HepG2 (cell line): Measurements from ENCODE around the gene PIM3. TPM values are rescaled to one million over a fixed set of nuclear protein-coding genes. Genes with fewer than 3 reads are reported as not detected.

Experiments used
- GABPB1 ChIP-seq: IDR thresholded peaks from 2 replicates; pipeline ENCODE4 v1.6.1; 2016; ENCODE audit warnings: mild to moderate bottlenecking, missing genetic modification reagents, moderate library complexity, missing compliant biosample characterization
- HMG20A ChIP-seq: IDR thresholded peaks from 2 replicates; pipeline ENCODE4 v1.6.1; 2016; ENCODE audit warnings: borderline replicate concordance
- KLF16 ChIP-seq, 2 experiments: sonication (generic) in 1 of 2; formaldehyde crosslinking in 1 of 2; IDR thresholded peaks; 2 replicates each; pipeline versions ENCODE4 v1.6.1 to v1.8.0; 2016 to 2023; ENCODE audit warnings: missing genetic modification reagents in 2 of 2, missing compliant biosample characterization in 1 of 2
- MEIS2 ChIP-seq: sonication (generic); formaldehyde crosslinking; IDR thresholded peaks from 2 replicates; pipeline ENCODE4 v1.9.0; 2021; ENCODE audit warnings: mild to moderate bottlenecking, missing genetic modification reagents
- MTF1 ChIP-seq: sonication (generic); formaldehyde crosslinking; IDR thresholded peaks from 2 replicates; pipeline ENCODE4 v1.5.0; 2020; ENCODE audit warnings: missing genetic modification reagents
- MZF1 ChIP-seq: sonication (generic); formaldehyde crosslinking; IDR thresholded peaks from 2 replicates; pipeline ENCODE4 v1.8.1; 2023; ENCODE audit warnings: mild to moderate bottlenecking, missing genetic modification reagents, borderline replicate concordance
- NFE2L2 ChIP-seq: fragments of 150-350 bp; IDR thresholded peaks from 2 replicates; pipeline ENCODE4 v1.6.1; 2014; ENCODE audit warnings: low read length
- PHF21A ChIP-seq: sonication (generic); formaldehyde crosslinking; IDR thresholded peaks from 2 replicates; pipeline ENCODE4 v1.5.0; 2020; ENCODE audit warnings: mild to moderate bottlenecking, missing genetic modification reagents
- SOX6 ChIP-seq, 2 experiments: fragments of 450-650 bp in 1 of 2; sonication (generic) in 1 of 2; formaldehyde crosslinking in 1 of 2; IDR thresholded peaks; 2 replicates each; pipeline versions ENCODE4 v1.4.0 to v1.6.1; 2017 to 2020; ENCODE audit warnings: antibody characterized with exemption in 1 of 2, mild to moderate bottlenecking in 1 of 2, missing genetic modification reagents in 1 of 2
- YEATS4 ChIP-seq: sonication (generic); formaldehyde crosslinking; IDR thresholded peaks from 2 replicates; pipeline ENCODE4 v1.4.0; 2020; ENCODE audit warnings: missing genetic modification reagents, borderline replicate concordance
- ZFP36L1 ChIP-seq: sonication (generic); formaldehyde crosslinking; IDR thresholded peaks from 2 replicates; pipeline ENCODE4 v1.8.0; 2022; ENCODE audit warnings: mild to moderate bottlenecking, missing genetic modification reagents, moderate library complexity
- ZNF484 ChIP-seq: sonication (generic); formaldehyde crosslinking; IDR thresholded peaks from 2 replicates; pipeline ENCODE4 v1.5.1; 2020; ENCODE audit warnings: mild to moderate bottlenecking, low read depth, missing genetic modification reagents, borderline replicate concordance
- ZSCAN9 ChIP-seq: IDR thresholded peaks from 2 replicates; pipeline ENCODE4 v1.6.1; 2016; ENCODE audit warnings: borderline replicate concordance
- polyA plus RNA-seq, 8 experiments: library from polyadenylated mRNA; depleted of rRNA in 3 of 8; stranded (reverse) in 7 of 8; unstranded in 1 of 8; fragments of >200 nt; fragmentation: Illumina TruSeq in 4 of 8; extraction: Trizol in 4 of 8; gene quantifications; 2 replicates each; pipeline versions ENCODE4 v1.2.1 to v1.2.3, GENCODE V29; 2011 to 2016; ENCODE audit warnings: low read depth in 4 of 8, missing spikeins in 1 of 8, mixed read lengths in 1 of 8; ENCODE audit not compliant: insufficient read depth in 1 of 8
- total RNA-seq, 5 experiments: library from RNA; depleted of rRNA; stranded (reverse); fragments of >200 nt; fragmentation: Illumina TruSeq; extraction: Trizol; gene quantifications; 2 replicates each; pipeline ENCODE4 v1.2.3, GENCODE V29; 2016; ENCODE audit warnings: low read depth in 1 of 5
- TF ChIP-seq, protein P1 (sequence below): IDR thresholded peaks from 2 replicates; pipeline ENCODE4 v1.6.1; 2018; ENCODE audit warnings: missing genetic modification reagents
- TF ChIP-seq, protein P2 (sequence below): sonication (generic); formaldehyde crosslinking; IDR thresholded peaks from 2 replicates; pipeline ENCODE4 v1.5.0; 2020; ENCODE audit warnings: mild to moderate bottlenecking, missing genetic modification reagents
- TF ChIP-seq, protein P3 (sequence below): sonication (generic); formaldehyde crosslinking; IDR thresholded peaks from 2 replicates; pipeline ENCODE4 v1.4.0; 2020; ENCODE audit warnings: missing genetic modification reagents
- TF ChIP-seq, protein P4 (sequence below): sonication (generic); formaldehyde crosslinking; IDR thresholded peaks from 2 replicates; pipeline ENCODE4 v1.5.0; 2020; ENCODE audit warnings: mild to moderate bottlenecking, missing genetic modification reagents, moderate library complexity
- TF ChIP-seq, protein P5 (sequence below): sonication (generic); formaldehyde crosslinking; IDR thresholded peaks from 2 replicates; pipeline ENCODE4 v1.4.0; 2020; ENCODE audit warnings: missing genetic modification reagents

PIM3 gene
- total and polyA plus RNA-seq, 2 of the 13 experiments (the other 11 are each of a cell fraction or from before 2014, with no cell fraction given), result 21.6 to 31.2 TPM

DNA sequence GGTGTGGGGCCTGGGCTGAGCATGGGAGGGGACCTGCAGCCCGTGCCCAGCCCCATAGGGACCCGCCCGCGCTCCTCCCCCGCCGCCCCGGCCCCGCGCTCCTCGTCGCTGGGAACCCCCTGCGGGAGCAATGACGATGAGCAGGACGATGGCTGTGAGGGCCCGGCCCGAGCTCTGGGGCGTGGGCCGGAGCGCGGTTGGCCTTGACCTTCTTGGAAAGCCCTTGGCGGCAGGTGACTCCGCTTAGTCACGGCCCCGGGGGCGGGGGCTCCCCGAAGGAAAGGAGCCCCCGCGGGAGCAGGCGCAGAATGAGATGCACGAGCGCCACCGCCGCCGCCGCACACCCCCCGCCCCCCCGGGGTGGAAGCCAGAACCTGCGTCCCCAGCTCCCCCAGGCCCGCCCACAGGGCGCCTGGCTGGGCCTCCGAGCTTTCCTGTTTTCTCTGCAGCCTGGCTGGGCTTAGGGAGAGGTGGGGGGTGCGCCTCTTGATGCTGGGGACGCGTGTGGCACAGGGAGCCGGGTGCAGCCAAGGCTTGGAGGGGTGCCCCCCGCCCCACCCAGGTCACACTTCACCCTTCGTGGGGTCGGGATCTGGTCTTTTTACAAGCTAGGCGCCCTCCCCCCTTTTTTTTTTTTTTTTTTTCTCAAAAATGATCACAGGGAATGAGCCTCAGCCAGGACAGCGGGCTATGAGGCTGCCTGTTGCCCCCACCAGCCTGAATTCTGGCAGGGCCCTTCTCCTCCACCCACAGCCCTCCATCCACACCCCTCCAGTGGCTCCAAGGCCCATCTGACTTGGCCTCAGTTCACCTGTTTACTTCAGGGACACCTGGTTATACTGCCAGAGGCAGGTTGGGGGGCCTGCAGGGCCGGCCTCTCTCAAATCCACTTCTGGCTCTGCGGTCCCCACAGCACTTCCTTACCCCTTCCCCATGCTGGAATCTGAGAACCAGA, 24.3 kb upstream of the PIM3 start (continued):
- TF ChIP-seq, protein P1, sequence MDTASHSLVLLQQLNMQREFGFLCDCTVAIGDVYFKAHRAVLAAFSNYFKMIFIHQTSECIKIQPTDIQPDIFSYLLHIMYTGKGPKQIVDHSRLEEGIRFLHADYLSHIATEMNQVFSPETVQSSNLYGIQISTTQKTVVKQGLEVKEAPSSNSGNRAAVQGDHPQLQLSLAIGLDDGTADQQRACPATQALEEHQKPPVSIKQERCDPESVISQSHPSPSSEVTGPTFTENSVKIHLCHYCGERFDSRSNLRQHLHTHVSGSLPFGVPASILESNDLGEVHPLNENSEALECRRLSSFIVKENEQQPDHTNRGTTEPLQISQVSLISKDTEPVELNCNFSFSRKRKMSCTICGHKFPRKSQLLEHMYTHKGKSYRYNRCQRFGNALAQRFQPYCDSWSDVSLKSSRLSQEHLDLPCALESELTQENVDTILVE (CRISPR knock-in tag), result peak; percentile 95
- TF ChIP-seq MZF1 (CRISPR knock-in tag) (no peak), MEIS2 (CRISPR knock-in tag) (peak; percentile 68), NFE2L2 (peak; percentile 6; the same call in 1 of the 2 replicates), YEATS4 (CRISPR knock-in tag) (no peak), HMG20A (peak; percentile 71; the same call in 1 of the 2 replicates), KLF16 (CRISPR knock-in tag; IDR thresholded peaks at IDR 0.05) (peak in 1 of 2 experiments; percentile 86; a peak in 2 of 4 replicates), MTF1 (CRISPR knock-in tag) (no peak), SOX6 (IDR thresholded peaks at IDR 0.05) (no peak), SOX6 (CRISPR knock-in tag; IDR thresholded peaks at IDR 0.05) (peak; percentile 81), GABPB1 (CRISPR knock-in tag) (peak; percentile 83), ZNF484 (no peak), PHF21A (CRISPR knock-in tag) (peak; percentile 73; the same call in 1 of the 2 replicates), ZFP36L1 (CRISPR knock-in tag) (0 out of 2 replicates have a peak, but pooled peaks have one; percentile 47), ZSCAN9 (CRISPR knock-in tag) (0 out of 2 replicates have a peak, but pooled peaks have one; percentile 51)
- TF ChIP-seq, protein P2, sequence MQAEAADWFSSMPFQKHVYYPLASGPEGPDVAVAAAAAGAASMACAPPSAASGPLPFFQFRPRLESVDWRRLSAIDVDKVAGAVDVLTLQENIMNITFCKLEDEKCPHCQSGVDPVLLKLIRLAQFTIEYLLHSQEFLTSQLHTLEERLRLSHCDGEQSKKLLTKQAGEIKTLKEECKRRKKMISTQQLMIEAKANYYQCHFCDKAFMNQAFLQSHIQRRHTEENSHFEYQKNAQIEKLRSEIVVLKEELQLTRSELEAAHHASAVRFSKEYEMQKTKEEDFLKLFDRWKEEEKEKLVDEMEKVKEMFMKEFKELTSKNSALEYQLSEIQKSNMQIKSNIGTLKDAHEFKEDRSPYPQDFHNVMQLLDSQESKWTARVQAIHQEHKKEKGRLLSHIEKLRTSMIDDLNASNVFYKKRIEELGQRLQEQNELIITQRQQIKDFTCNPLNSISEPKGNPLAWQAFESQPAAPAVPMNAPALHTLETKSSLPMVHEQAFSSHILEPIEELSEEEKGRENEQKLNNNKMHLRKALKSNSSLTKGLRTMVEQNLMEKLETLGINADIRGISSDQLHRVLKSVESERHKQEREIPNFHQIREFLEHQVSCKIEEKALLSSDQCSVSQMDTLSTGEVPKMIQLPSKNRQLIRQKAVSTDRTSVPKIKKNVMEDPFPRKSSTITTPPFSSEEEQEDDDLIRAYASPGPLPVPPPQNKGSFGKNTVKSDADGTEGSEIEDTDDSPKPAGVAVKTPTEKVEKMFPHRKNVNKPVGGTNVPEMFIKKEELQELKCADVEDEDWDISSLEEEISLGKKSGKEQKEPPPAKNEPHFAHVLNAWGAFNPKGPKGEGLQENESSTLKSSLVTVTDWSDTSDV (CRISPR knock-in tag), result no peak
- TF ChIP-seq, protein P3, sequence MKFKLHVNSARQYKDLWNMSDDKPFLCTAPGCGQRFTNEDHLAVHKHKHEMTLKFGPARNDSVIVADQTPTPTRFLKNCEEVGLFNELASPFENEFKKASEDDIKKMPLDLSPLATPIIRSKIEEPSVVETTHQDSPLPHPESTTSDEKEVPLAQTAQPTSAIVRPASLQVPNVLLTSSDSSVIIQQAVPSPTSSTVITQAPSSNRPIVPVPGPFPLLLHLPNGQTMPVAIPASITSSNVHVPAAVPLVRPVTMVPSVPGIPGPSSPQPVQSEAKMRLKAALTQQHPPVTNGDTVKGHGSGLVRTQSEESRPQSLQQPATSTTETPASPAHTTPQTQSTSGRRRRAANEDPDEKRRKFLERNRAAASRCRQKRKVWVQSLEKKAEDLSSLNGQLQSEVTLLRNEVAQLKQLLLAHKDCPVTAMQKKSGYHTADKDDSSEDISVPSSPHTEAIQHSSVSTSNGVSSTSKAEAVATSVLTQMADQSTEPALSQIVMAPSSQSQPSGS (CRISPR knock-in tag), result peak; percentile 30; the same call in 1 of the 2 replicates
- TF ChIP-seq, protein P4, sequence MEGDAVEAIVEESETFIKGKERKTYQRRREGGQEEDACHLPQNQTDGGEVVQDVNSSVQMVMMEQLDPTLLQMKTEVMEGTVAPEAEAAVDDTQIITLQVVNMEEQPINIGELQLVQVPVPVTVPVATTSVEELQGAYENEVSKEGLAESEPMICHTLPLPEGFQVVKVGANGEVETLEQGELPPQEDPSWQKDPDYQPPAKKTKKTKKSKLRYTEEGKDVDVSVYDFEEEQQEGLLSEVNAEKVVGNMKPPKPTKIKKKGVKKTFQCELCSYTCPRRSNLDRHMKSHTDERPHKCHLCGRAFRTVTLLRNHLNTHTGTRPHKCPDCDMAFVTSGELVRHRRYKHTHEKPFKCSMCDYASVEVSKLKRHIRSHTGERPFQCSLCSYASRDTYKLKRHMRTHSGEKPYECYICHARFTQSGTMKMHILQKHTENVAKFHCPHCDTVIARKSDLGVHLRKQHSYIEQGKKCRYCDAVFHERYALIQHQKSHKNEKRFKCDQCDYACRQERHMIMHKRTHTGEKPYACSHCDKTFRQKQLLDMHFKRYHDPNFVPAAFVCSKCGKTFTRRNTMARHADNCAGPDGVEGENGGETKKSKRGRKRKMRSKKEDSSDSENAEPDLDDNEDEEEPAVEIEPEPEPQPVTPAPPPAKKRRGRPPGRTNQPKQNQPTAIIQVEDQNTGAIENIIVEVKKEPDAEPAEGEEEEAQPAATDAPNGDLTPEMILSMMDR (CRISPR knock-in tag), result peak; percentile 20; the same call in 1 of the 2 replicates
- TF ChIP-seq, protein P5, sequence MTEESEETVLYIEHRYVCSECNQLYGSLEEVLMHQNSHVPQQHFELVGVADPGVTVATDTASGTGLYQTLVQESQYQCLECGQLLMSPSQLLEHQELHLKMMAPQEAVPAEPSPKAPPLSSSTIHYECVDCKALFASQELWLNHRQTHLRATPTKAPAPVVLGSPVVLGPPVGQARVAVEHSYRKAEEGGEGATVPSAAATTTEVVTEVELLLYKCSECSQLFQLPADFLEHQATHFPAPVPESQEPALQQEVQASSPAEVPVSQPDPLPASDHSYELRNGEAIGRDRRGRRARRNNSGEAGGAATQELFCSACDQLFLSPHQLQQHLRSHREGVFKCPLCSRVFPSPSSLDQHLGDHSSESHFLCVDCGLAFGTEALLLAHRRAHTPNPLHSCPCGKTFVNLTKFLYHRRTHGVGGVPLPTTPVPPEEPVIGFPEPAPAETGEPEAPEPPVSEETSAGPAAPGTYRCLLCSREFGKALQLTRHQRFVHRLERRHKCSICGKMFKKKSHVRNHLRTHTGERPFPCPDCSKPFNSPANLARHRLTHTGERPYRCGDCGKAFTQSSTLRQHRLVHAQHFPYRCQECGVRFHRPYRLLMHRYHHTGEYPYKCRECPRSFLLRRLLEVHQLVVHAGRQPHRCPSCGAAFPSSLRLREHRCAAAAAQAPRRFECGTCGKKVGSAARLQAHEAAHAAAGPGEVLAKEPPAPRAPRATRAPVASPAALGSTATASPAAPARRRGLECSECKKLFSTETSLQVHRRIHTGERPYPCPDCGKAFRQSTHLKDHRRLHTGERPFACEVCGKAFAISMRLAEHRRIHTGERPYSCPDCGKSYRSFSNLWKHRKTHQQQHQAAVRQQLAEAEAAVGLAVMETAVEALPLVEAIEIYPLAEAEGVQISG (CRISPR knock-in tag), result peak; percentile 57
